GM08714 (cell line): Measurements from ENCODE around the gene INTS14.
A peak's percentile ranks its signal among the peaks of the same experiment; 100 is the strongest.
"Not testable (repeated sequence)": the region's sequence is repeated elsewhere in the genome, so short reads cannot be mapped to it uniquely, and the experiment has no call there.

Experiments used
- H3K4me3 ChIP-seq: fragments of 200-500 bp; sonication (Bioruptor generic); 2 replicates; pipeline ENCODE4 v1.5.1; 2014; ENCODE audit warnings: mild to moderate bottlenecking, low read length, inconsistent platforms
- ZNF274 ChIP-seq: IDR thresholded peaks from 2 replicates; pipeline ENCODE4 v1.6.1; 2012; ENCODE audit warnings: mild to moderate bottlenecking, low read depth, low read length

Gene INTS14

GRCh38 chr15:65639509-65639908 lies 28.6 kb upstream of the INTS14 start:
- TF ChIP-seq ZNF274, result no peak
- H3K4me3 ChIP-seq, result no peak overlapping the region

- no peak for TF ChIP-seq ZNF274
Measured at GRCh38 chr15:65638681-65639089, 27.8 kb upstream of the INTS14 start.

GRCh38 chr15:65638109-65638508 lies 27.2 kb upstream of the INTS14 start:
- no peak overlapping the region for H3K4me3 ChIP-seq
- TF ChIP-seq ZNF274, result no peak

More at GRCh38 chr15:65638681-65639089, 27.8 kb upstream of the INTS14 start:
- no peak overlapping the region for H3K4me3 ChIP-seq

- H3K4me3 ChIP-seq, result no peak overlapping the region
- TF ChIP-seq ZNF274, result no peak
Measured at GRCh38 chr15:65634356-65634755, 23.4 kb upstream of the INTS14 start.

GRCh38 chr15:65633752-65634151 lies 22.8 kb upstream of the INTS14 start:
- no peak for TF ChIP-seq ZNF274

GRCh38 chr15:65632780-65633375 lies 21.9 kb upstream of the INTS14 start:
- TF ChIP-seq ZNF274, result no peak

More at GRCh38 chr15:65633752-65634151, 22.8 kb upstream of the INTS14 start:
- no peak overlapping the region for H3K4me3 ChIP-seq

GRCh38 chr15:65631503-65631902 lies 20.6 kb upstream of the INTS14 start:
- peak overlapping the region; percentile 49; the same call in 1 of the 2 replicates for H3K4me3 ChIP-seq
- TF ChIP-seq ZNF274, result no peak

More at GRCh38 chr15:65632780-65633375, 21.9 kb upstream of the INTS14 start:
- no peak overlapping the region for H3K4me3 ChIP-seq

GRCh38 chr15:65630760-65631159 lies 19.8 kb upstream of the INTS14 start:
- H3K4me3 ChIP-seq, result no peak overlapping the region
- no peak for TF ChIP-seq ZNF274

- H3K4me3 ChIP-seq, result no peak overlapping the region
- TF ChIP-seq ZNF274, result no peak
Measured at GRCh38 chr15:65629548-65629947, 18.6 kb upstream of the INTS14 start.

- no peak for TF ChIP-seq ZNF274
- H3K4me3 ChIP-seq, result no peak overlapping the region
Measured at GRCh38 chr15:65626856-65627255, 15.9 kb upstream of the INTS14 start.

GRCh38 chr15:65623103-65623502 lies 12.2 kb upstream of the INTS14 start:
- no peak for TF ChIP-seq ZNF274

GRCh38 chr15:65621638-65622037 lies 10.7 kb upstream of the INTS14 start, which contains the start of gene SLC24A1:
SLC24A1 (plus strand) TSS chr15:65621938; CDS start chr15:65624081, 2,143 bp downstream.
- no peak within 1 kb of the TSS for H3K4me3 ChIP-seq
- TF ChIP-seq ZNF274, result no peak

More at GRCh38 chr15:65623103-65623502, 12.2 kb upstream of the INTS14 start:
- no peak overlapping the region for H3K4me3 ChIP-seq

GRCh38 chr15:65620833-65621232 lies 9.9 kb upstream of the INTS14 start:
- H3K4me3 ChIP-seq, result no peak overlapping the region
- TF ChIP-seq ZNF274, result no peak

- TF ChIP-seq ZNF274, result no peak
Measured at GRCh38 chr15:65619626-65620290, 8.8 kb upstream of the INTS14 start.

GRCh38 chr15:65618560-65619109 lies 7.7 kb upstream of the INTS14 start:
- H3K4me3 ChIP-seq, result no peak overlapping the region
- TF ChIP-seq ZNF274, result no peak

More at GRCh38 chr15:65619626-65620290, 8.8 kb upstream of the INTS14 start:
- H3K4me3 ChIP-seq, result no peak overlapping the region

- not testable (repeated sequence) for H3K4me3 ChIP-seq
Measured at GRCh38 chr15:65615887-65616286, 5.0 kb upstream of the INTS14 start.
